ENCODE measurements around the gene APCDD1L.

- TF ChIP-seq ZNF121 (CRISPR knock-in tag; IDR thresholded peaks at IDR 0.05) (no peak), CTCF (IDR thresholded peaks at IDR 0.05) (no peak), NR3C1 (CRISPR knock-in tag; conservative IDR thresholded peaks at IDR 0.05; ENCODE audit: low read depth) (no peak), ZNF263 (CRISPR knock-in tag; IDR thresholded peaks at IDR 0.05; ENCODE audit: low read depth) (no peak), ZNF281 (CRISPR knock-in tag; IDR thresholded peaks at IDR 0.05) (no peak), ESRRA (CRISPR knock-in tag; IDR thresholded peaks at IDR 0.05; ENCODE audit: borderline replicate concordance) (no peak)
These were observed 82.8 kb downstream of the APCDD1L start for GRCh38 chr20:58432186-58432954.
